Stimulated activated CD4-positive, alpha-beta T cell treated with anti-CD3 and anti-CD28 coated beads, Interleukin-1b, Interleukin-23, amount 100 ng/mL, for 1 hour (primary cell): ENCODE measurements around the gene CDC42BPG.
A peak's percentile ranks its signal among the peaks of the same experiment; 100 is the strongest.

Source experiments
- DNase-seq, 2 donors: peaks; one replicate each; pipeline ENCODE4 v3.0.0-alpha.2; 2020; ENCODE audit warnings: low read depth in 2 of 2

CDC42BPG gene

DNA sequence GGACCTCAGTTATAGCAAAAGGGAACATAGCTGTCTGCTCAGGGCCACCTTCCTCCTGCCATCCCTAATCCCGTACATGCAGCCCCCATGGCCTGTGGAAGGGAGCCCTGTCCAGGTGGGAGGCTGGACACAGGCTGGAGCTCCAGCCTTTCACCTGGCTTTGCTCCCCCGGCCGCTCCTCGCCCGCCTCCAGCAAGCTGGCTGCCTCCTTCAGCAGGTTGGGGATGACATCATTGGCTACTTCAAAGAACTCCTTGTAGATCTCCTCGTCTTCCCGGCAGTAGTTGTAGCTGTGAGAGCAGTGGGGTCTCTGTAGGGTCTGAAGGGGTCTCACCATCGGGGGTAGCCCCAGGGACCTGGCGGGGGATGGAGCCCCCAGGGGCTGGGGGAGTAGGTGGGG, 39.0 kb downstream of the CDC42BPG start:
- no peak for DNase-seq

DNA sequence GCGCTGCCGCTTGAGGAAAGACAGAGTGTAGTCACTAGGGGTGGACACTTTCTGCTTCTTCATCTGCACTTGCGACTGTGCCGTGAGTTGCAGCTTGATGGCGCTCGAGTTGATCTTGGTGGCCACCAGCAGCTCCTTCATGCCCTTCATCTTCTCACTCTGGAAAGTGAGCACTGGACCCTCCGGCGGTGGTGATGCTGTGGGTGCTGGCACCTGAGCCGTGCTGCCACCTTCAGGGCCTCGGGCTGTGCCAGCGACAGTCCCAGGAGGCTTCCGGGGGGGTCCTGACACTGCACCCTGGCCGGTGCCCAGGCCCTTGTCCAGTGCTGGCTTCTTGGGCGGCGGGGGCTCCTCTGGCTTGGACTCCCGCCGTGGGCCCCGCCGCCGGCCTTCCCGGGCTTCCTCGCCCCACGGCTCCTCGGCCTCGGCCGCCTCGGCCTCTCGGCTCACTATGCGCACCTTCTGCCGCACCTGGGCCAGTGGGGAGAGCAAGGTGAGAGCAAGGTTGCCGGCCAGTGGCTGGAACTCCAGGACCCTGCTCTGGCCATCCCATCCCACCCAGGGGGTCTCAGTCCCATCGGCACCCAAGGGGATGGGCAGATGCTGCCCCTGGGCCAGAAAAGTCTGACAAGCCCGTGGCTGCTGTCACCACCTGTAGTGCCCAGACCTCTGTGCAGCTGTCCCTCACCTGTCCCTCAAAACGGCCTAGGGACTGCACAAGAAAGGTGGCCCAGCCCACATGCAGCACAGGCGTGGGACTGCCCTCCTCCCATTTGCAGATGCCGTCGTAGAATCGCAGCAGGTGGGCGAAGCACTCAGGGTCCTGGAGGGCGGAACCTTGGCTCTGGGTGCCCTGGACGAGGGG, 39.9 kb downstream of the CDC42BPG start:
- no peak for DNase-seq

DNA sequence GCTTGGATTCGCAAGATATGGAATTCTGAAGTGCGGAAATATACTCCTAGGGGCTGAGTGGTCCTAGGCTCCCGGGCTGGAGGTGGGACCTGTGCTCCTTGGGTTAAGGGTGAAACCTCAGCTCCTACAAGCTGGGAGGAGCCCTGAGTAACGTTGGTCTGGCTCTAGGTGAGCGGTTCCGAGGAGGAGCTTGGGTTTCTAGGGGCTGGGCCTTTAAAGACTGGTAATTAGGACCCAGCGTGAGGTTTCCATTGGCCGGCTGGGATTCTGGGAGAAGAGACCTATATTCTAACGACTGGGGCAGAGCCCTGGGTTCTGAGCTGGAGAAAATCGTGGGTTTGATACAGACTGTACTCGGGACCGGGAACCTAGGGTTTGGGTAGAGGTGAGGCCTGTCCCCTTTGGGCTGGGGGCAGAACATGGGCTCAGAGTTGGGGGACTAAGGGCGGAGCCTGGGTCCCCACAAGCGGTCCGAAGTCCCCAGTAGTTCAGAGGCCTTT, 40.6 kb downstream of the CDC42BPG start:
- no peak for DNase-seq

DNA sequence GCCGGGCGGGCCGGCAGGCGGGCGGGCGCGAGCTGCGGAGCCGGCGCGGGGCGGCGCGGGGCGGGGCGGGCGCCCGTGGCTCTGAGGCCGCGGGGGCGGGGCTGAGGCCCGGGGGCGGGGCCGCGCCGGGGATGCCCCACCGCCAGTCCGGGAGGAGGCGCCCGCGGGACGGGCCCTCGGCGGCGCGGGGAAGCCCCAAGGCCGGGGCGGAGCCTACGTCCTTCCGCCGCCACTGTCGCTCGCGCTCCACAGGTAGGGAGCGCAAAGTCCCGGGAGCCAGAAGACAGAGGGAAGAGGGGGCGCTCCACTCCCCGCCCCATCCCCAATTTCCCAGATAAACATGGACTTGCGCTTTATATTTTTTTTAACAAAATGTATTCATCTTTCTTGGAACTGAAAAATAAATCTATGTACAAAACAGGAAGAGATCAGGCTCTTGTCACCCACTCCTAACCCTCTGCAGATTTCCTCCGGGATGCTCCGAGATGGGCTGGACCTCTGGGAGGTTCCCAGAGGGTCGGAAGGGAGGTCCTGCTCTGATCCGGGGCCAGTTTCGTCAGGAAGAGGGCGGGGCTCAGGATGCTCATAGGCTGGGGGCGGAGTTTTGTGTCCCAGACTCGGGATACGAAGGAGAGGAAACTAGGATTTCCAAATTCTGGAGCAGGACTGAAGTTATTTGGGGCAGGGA, 41.2 kb downstream of the CDC42BPG start, which contains the start of gene MAP4K2:
Gene MAP4K2, minus strand, starts transcription at position 57 of the 688 bp plus-strand sequence. CDS start 65 bp downstream, outside the sequence.
- peak; percentile 73 to 83 for DNase-seq

DNA sequence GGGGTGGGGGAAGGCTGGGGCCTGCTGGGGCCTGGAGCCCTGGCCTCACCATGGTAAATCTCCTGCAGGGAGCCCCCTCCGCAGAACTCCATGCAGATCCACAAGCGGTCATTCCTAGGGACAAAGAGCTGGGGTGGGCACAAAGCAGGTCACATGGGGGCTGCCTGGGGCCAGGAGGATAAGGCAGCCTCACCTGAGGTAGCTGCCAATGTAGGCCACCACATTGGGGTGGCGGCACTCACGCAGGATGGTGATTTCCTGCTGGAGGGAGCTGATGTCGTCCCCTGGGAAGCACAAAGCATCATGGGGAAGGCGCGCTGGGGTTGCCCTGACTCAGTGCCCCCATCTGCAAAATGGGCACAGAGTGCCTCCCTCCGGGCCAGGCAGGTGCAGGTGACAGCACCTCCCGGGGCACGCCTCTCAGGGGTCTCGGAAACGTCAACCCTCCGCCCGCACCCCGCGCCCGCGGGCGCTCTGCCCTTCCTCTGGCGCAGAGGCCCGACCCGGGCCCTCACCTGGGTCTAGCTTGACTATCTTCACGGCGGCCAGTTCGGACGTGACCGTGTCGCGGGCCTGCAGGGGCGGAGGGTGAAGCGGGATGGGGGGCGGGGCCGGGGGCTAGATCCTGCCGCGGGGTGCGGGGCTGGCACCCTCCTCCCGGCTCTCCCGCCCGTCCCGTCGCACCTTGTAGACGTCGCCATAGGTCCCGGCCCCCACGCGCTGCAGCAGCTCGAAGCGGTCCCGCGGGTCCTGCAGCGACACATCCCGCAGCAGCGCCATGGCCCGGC, 41.9 kb downstream of the CDC42BPG start:
- DNase-seq, result no peak

DNA sequence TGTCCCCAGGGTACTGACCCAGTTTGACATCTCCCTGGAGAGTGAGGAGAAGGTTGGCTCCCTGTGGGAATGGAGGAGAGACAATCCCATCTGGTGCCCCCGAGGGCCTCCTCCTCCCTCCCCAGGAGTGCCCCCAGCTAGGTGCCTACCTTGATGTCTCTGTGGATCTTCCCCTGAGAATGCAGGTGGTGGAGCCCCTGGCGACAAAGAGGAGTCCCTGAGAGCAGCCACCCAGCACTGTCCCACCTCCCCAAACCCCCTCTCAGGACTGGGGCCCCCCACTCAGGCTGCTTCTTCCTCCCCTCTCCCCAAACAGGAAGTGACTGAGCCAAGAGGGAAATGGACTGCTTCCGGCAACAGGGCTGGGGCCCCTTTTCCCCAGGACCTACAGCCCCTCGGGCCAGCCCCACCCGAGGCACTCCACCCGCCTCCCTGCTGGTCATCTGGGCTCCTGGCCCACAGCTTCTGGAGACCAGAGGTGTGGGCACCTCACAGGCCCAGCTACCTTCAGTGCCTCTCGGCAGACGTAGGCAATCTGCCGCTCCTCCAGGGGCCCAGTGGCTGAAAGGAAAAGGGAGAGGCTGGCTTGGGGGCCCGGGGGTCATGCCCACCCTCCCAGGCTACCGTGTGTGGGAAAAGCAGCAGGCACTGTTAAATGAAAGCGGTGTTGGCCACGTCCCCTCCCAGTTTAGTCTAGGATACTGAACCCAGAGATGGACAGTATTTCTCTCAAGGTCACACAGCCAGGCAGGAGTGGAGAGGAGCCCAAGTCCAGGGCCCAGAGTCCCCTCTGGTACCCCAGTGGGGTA, 42.7 kb downstream of the CDC42BPG start:
- DNase-seq, result no peak

DNA sequence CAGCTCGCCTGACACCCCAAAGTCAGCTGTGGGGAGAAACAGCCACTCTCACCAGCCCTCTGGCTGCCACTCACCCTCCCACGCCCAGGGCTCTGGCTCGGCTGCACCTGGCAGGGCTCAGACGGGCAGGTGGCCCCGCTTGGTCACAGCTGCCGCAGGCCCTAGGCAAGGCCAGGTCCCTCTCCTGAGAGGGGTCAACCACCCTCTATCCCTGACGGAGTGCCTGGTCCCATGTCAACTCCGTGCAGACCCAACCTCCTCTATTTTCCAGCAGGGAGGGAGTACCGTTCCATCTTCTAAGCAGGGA, 43.3 kb downstream of the CDC42BPG start:
- no peak for DNase-seq

DNA sequence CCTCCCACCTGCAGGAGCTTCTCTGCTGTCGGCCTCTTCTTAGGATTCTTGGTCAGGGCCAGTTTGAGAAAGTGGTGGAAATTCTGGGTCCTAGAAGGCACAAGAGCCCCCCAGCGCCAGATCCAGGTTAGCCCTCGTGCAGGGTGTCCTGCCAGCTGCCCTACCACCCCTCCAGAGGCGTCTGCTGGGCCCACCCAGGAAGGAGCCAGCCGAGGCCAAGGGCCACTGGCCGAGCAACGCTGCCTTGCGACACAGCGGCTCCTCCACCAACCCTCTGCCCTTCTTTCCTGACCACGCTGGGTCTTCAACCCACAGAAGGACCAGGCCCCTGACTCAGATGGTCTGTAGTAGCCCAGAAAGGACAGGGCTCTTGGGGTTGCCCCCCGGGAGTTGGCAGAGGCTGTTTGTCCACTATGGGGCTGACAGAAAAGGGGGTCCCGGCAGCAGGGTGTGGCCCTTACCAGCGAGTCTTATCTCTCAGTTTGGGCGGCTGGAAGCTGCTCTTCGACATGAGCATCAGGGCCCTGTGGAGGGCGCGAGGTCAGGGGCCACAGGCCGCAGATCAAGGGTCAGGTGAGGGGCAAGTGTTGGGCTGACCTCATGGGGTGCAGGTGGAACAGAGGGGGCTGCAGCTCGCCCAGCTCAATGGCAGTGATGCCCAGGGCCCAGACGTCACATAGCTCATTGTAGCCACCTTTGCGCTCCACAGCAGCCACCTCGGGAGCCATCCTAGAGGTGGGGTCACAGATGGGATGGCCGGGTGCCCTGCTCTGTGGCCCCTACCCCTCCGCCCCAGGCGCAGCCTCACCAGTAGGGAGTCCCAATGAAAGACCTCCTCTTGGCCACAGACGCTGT, 43.9 kb downstream of the CDC42BPG start:
- no peak for DNase-seq

DNA sequence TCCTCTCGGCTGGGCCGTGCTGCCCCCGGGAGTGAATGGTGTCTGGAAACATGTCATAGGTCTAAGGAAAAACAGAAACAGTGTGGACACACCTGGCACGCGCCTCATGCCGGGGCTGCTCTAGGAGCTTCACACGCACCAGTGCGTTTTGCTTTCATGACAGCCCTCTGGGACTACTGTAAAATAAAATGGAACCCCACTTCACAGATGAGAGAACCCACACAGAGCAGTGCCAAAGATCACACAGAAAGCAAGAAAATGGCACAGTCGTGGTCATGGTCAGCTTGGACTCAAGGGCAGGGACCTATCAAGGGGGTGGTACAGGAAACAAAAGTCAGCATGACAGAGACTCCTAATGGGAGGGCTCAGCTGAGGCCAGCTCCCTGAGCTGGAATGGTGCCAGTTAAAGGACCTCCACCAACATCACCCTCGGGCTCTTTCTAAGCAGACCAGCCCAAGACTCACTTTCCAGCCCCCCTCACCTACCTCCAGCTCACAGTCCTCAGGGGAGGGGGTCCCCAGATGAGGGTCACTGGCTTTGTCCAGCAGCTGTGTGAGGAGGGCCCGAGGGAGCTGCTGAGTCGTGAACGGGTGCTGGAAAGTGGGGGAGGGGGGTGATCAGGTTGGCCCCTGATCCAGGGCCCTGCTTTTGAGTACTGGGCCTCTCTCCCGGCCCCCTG, 44.7 kb downstream of the CDC42BPG start:
- no peak for DNase-seq

DNA sequence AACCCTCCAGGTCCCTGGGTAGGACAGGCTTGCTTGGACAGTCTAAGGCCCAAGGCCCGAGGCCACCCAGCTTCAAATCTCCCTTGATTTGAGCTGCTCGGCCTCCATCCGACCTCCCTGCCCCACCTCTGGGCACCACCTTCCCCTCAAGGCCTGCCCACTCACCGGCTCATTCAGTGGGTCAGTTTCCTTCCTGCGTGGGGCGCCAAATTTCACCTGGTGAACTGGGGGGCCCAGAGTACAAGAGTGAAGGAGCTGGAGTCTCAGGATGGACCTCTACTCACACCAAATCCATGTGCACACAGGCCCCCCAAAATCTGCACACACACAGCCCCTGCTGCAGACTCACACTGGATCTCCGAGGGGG, 45.2 kb downstream of the CDC42BPG start:
- DNase-seq, result no peak

DNA sequence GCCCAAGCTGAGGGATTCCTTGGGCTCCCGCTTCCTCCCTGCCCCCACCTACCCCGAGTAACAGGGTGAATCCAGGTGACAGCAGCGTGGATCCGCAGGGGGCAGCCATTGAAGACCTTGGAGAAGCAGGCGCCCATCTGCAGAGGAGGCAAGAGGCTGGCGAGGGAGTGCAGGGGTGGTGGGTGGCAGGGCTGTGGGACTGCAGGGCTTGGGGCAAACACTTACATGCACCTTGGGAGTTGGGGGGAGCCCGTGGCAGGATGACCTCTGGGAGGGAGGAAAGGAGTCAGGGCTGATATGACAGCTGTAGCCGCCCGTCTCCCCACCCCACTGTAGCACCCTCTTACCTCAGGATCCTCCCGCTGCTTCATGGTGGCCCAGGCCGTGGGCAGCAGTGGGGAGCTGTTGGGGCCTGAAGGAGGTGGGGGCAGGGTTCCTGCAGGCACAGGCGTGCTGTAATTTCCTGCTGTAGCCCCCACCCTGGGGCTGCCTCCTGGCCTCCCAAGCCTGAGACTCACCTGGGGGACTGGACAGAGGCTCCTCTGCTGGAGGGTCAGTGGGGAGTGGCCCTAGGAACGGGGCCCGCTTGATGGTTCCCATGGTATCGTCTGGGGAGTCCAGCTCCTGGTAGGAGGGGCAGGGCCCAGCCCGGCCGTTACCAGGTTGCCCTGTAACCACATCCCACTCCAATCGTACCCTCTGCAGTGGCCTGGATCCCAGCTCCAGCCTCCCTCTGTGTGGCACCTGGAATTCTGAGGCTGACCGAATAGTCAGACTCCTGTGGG, 47.5 kb downstream of the CDC42BPG start:
- no peak for DNase-seq

DNA sequence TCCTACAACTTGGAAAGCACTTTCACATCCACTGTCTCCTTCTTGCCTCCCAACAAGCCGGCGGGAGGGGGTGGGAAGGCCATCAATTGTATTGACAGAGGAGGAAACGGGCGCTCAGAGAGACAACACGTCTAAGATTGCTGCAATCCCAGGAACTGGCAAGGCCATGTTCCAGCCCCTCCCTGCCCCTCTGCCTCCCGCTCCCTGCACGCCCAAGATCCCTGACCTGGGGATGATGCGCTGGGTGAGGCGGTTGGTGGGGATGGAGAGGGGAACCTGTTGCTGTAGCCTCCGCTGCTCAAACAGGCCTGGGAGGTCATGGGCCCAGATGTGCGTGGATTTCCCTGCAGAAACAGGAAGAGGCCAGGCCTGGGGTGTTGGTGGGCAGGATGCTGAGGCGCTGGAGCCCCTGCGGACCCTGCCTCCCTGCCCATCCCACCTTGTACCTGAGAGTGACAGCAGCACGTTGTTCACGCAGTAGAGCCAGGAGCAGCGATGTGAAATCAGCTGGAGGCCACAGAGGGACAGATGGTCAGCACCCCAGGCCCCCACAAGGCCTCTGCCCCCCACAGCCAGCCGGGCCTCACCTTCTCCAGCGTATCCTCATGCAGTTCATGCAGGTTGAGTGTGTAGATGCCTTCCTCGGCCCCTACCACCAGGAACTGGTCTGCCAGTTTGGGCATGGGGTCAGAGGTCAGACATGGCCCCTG, 48.3 kb downstream of the CDC42BPG start:
- DNase-seq, result no peak

DNA sequence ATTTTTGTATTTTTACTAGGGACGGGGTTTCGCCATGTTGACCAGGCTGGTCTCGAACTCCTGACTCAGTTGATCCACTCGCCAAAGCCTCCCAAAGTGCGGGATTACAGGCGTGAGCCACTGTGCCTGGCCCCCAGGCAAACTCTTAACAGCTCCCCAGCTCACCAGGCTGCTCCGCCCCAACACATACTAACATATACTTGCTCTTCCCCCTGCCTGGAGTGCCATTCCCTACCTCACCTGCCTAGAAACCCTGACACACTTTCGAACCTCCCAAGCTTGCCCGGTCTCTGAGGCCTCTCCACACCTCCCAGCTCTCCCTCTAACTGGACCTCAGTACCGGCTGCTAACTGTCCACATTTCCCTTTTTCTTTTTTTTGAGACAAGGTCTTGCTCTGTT, 49.9 kb downstream of the CDC42BPG start:
- DNase-seq, result no peak

DNA sequence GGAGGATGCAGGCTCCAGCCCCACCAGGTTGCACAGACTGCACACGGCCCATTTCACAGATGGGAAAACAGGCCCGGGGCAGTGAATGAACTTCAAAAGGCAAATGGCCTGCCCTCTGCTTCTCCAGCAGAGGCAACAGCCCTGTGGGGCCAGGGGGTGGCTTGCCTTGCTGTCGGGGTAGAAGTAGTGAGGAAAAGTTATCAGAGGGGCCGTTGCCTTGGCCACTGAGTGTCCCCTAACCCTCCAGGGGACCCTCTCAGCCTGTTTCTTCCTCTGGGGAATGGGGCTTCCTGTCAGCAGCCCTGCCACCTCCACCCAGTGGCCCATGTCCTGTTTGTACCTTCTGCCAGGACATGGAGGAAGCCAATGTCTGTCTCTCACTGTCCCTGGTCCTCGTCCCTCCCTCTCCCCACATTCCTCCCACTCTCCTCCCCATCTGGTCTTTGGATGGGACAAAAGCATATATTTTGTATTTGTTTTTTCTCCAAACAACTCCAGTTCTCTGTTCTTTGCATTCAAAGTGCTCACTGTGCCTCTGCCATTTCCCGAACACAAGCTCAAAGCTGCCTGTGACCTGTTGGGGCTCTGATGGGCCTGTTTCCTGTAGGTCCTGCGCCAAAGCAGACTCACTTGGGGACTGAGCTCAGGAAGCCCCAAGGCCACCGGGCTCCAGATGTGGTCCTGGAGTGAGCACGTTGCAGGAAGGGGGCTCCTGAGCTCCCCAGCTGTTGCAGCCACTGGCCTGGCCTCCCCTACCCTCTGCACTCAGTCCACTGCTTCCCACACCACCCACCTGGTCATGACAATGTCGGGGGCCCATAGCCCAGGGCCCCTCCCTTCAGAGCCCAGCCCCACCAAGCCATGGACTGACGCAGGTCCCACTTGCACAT, 50.9 kb downstream of the CDC42BPG start:
- DNase-seq, result no peak

DNA sequence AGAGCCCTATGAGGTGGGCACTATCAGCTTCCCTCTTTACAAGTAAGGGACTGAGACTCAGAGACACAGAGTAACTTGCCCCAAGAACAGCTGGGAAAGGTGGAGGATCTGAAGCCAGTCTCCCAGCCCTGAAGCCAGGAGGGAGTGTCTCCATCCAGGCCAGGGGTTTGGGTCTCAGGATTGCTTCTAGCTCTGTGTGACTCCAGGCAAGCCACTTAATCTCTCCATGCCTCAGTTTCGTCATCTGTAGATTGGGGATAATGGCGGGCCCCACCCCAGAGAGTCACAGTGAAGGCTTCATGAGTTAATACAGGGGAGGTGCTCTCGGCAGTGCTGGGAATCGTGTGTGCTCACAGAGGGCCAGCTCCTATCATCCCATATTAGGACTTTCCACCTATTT, 52.0 kb downstream of the CDC42BPG start:
- DNase-seq, result no peak

DNA sequence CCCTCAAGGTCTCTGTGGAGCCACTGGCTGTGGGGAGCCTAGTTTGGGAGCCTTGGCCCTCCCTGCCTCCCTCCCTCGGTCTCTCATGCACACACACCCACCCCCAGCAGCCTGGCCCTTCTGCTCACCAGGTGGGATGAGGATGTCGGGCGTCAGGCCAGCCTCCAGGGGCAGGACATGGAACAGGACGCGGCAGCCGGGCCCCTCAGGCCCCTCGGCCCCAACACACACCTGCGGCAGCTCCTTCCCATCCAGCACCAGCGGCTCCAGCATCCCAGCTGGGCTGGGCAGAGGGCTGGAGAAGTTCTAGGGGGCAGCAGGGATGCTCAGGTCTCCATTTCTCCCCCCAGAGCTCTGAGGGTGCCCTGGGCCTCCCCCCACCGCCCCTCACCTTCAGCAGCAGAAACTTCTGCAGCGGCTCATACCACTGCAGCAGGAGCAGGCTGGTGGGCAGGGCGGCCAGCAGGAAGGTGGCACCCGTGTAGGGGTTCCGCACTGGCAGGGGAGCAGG, 52.6 kb downstream of the CDC42BPG start:
- no peak for DNase-seq
